PC-3 (cell line): ENCODE measurements around the gene ATN1.

Source experiments
- EZH2 ChIP-seq: fragments of 300-600 bp; sonication (generic); IDR thresholded peaks from one replicate; pipeline ENCODE4 v1.6.1; 2017; ENCODE audit warnings: antibody characterized with exemption, mild to moderate bottlenecking, low read length; ENCODE audit not compliant: unreplicated experiment
- EZH2phosphoT487 ChIP-seq: fragments of 300-600 bp; sonication (generic); IDR thresholded peaks from 2 replicates; pipeline ENCODE4 v1.6.1; 2018; ENCODE audit warnings: mild to moderate bottlenecking, antibody characterized with exemption, low read length, borderline replicate concordance
- TF ChIP-seq, protein P1 (sequence below): fragments of 300-600 bp; sonication (generic); conservative IDR thresholded peaks from 2 replicates; pipeline ENCODE4 v1.5.1; 2017; ENCODE audit warnings: antibody characterized with exemption, low read depth, mild to moderate bottlenecking, low read length

DNA sequence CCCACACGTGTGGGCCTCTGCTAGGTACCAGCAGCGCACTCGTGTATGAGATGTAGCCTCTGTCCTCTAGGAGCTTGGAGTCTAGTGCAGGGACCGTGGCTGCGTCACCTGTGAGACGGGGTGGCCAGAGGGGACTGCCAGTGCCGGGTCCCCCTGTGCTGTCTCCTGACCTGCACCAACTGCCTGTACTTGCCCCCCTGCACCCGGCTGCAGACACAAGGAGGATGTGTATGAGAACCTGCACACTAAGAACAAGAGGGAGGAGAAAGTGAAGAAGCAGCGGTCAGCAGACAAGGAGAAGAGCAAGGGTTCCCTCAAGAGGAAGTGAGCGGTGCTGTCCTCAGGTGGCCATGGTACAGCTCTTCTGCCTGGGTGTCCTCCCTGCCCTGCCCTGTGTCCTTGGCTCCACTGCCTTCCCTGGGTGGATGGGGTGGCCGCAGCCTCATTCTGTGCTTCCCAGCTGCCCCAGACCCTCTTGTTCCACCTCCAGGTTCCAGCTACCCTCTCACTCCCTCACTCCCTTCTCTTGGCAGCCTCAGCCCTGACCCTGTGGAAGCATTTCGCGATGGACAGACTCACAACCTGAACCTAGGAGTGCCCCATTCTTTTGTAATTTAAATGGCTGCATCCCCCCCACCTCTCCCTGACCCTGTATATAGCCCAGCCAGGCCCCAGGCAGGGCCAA lies 33.0 kb downstream of the ATN1 start:
- TF ChIP-seq, protein P1, sequence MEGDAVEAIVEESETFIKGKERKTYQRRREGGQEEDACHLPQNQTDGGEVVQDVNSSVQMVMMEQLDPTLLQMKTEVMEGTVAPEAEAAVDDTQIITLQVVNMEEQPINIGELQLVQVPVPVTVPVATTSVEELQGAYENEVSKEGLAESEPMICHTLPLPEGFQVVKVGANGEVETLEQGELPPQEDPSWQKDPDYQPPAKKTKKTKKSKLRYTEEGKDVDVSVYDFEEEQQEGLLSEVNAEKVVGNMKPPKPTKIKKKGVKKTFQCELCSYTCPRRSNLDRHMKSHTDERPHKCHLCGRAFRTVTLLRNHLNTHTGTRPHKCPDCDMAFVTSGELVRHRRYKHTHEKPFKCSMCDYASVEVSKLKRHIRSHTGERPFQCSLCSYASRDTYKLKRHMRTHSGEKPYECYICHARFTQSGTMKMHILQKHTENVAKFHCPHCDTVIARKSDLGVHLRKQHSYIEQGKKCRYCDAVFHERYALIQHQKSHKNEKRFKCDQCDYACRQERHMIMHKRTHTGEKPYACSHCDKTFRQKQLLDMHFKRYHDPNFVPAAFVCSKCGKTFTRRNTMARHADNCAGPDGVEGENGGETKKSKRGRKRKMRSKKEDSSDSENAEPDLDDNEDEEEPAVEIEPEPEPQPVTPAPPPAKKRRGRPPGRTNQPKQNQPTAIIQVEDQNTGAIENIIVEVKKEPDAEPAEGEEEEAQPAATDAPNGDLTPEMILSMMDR, result no peak
- TF ChIP-seq EZH2phosphoT487, result no peak
- no peak for TF ChIP-seq EZH2
